ENCODE results near the gene SEC14L5. TPM values are rescaled to one million over a fixed set of nuclear protein-coding genes. Genes with fewer than 3 reads are reported as not detected.

Gene SEC14L5
- total and polyA plus RNA-seq, 2 of the 4 experiments (the other 2 are of a cell fraction) = 0.07 TPM; not detected in 1

DNA sequence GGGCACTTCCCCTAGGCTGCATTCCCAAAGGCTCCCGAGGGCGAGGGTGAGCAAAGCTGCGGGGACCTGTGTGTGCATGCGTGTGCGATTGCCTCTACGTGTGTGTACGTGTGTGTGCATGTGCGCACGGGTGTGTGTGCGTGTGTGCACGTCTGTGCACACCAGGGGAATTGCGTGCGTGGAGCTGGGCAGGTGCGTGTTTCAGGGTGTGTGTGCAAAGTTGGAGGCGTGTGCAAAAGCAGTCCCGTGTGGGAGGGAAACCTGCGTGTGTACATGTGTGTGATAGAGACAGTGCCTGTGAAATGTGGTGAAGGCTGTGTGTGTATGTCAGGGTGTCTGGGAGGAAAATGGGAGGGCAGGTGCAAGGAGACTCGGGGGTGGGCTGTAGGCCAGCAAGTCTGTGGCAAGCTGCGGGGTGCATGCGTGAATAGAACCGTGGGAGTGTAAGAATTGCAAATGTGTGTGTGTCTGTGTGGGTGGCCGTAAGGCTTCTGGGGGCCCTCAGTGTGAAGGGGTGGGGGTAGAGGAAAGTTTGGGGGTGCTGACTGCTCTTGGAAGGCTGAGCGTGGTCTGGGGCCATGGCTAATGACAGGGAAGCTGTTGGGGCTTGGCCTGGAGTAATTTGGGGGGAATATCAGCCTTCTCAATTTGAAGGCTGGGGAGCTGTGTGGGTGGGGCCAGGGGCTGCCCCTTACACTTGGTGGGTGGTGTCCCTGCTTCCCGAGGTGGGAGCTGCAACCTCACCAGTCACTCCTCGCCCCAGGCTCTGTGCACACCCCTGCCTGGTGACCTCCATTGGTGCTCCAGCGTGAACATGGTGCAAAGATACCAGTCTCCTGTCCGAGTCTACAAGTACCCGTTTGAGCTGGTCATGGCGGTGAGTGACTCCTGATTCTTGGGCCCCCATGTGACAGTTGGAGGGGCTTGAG lies 644 bp downstream of the SEC14L5 start:
- no peaks in the 10 kb centered on the region for H3K36me3 ChIP-seq (ENCODE audit: control insufficient read depth, insufficient read depth, low read length)
- no peak overlapping the region for H4K8ac ChIP-seq (ENCODE audit: low read depth in 2 of 2, low read length in 2 of 2)
- H4K91ac ChIP-seq (ENCODE audit: insufficient read depth, low read depth, low read length) = no peak overlapping the region
- H4K5ac ChIP-seq (ENCODE audit: low read depth, low read length) = no peak overlapping the region
- peaks cover 5% of the 10 kb centered on the region for H3K27me3 ChIP-seq (ENCODE audit: control insufficient read depth, insufficient read depth, low read length)
- no peak overlapping the region for H3K4ac ChIP-seq (ENCODE audit: low read depth, low read length)
- no peak overlapping the region for H2BK5ac ChIP-seq (ENCODE audit: low read depth, low read length, poor library complexity, severe bottlenecking)
- H3K23ac ChIP-seq (ENCODE audit: low read depth, low read length) = no peak overlapping the region
- no peak overlapping the region for H3K18ac ChIP-seq (ENCODE audit: low read depth, low read length)
- ATAC-seq (ENCODE audit: low read depth) = no peak
- no TSS peak for BruUV-seq (replicated peaks)
- H2AK5ac ChIP-seq (ENCODE audit: low read depth, low read length) = no peak overlapping the region
- in situ Hi-C loops (cut with MboI; ENCODE audit: low sequenced_read_pairs) = loop anchor here (10.0 to 25.0 kb wide), 2 partner anchors 194 to 446 kb away; partner anchors contain the start of gene ZNF500
- H3K27ac ChIP-seq (ENCODE audit: insufficient read depth, low read length) = no peak overlapping the region
- H3K9me1 ChIP-seq (ENCODE audit: insufficient read depth, low read length) = peaks cover 4% of the 10 kb centered on the region; the same call in 1 of the 2 replicates
- H2AK9ac ChIP-seq (replicated peaks; ENCODE audit: low read depth, low read length, poor library complexity) = no peak overlapping the region
- H2BK15ac ChIP-seq (ENCODE audit: low read depth, low read length) = no peak overlapping the region
- peaks cover 3% of the 10 kb centered on the region; the same call in 1 of the 2 replicates for H3K4me1 ChIP-seq (ENCODE audit: control insufficient read depth, insufficient read depth, low read length)
- dilution Hi-C loops (cut with HindIII; ENCODE audit: low sequenced_read_pairs, unreplicated experiment) = no loop called here
- H4K20me1 ChIP-seq (ENCODE audit: insufficient read depth, low read length) = peaks cover 6% of the 10 kb centered on the region
- peak overlapping the region; percentile 19 for H3K4me3 ChIP-seq (ENCODE audit: insufficient read depth, low read depth, low read length)
- H3K14ac ChIP-seq (replicated peaks; ENCODE audit: low read depth, low read length) = no peak overlapping the region
- TF ChIP-seq CHD1 (IDR thresholded peaks at IDR 0.05; ENCODE audit: low read depth, low read length) (no peak), RCOR1 (IDR thresholded peaks at IDR 0.05; ENCODE audit: insufficient replicate concordance, low read length) (no peak), MXI1 (IDR thresholded peaks at IDR 0.05; ENCODE audit: borderline replicate concordance, low read depth, low read length) (no peak), BHLHE40 (IDR thresholded peaks at IDR 0.05; ENCODE audit: low read depth, low read length) (no peak), MAFK (IDR thresholded peaks at IDR 0.05; ENCODE audit: low read depth, low read length) (no peak), NFE2L2 (IDR thresholded peaks at IDR 0.05; ENCODE audit: low read depth, low read length) (no peak), RAD21 (IDR thresholded peaks at IDR 0.05; ENCODE audit: low read length) (no peak), POLR2A (IDR thresholded peaks at IDR 0.05; ENCODE audit: low read depth, low read length) (no peak)
- TF ChIP-seq, protein P1, sequence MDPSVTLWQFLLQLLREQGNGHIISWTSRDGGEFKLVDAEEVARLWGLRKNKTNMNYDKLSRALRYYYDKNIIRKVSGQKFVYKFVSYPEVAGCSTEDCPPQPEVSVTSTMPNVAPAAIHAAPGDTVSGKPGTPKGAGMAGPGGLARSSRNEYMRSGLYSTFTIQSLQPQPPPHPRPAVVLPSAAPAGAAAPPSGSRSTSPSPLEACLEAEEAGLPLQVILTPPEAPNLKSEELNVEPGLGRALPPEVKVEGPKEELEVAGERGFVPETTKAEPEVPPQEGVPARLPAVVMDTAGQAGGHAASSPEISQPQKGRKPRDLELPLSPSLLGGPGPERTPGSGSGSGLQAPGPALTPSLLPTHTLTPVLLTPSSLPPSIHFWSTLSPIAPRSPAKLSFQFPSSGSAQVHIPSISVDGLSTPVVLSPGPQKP (IDR thresholded peaks at IDR 0.05; ENCODE audit: borderline replicate concordance, low read depth, low read length) = no peak
- TF ChIP-seq, protein P2, sequence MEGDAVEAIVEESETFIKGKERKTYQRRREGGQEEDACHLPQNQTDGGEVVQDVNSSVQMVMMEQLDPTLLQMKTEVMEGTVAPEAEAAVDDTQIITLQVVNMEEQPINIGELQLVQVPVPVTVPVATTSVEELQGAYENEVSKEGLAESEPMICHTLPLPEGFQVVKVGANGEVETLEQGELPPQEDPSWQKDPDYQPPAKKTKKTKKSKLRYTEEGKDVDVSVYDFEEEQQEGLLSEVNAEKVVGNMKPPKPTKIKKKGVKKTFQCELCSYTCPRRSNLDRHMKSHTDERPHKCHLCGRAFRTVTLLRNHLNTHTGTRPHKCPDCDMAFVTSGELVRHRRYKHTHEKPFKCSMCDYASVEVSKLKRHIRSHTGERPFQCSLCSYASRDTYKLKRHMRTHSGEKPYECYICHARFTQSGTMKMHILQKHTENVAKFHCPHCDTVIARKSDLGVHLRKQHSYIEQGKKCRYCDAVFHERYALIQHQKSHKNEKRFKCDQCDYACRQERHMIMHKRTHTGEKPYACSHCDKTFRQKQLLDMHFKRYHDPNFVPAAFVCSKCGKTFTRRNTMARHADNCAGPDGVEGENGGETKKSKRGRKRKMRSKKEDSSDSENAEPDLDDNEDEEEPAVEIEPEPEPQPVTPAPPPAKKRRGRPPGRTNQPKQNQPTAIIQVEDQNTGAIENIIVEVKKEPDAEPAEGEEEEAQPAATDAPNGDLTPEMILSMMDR (conservative IDR thresholded peaks at IDR 0.05; ENCODE audit: low read depth, low read length) = no peak
- TF ChIP-seq, protein P3, sequence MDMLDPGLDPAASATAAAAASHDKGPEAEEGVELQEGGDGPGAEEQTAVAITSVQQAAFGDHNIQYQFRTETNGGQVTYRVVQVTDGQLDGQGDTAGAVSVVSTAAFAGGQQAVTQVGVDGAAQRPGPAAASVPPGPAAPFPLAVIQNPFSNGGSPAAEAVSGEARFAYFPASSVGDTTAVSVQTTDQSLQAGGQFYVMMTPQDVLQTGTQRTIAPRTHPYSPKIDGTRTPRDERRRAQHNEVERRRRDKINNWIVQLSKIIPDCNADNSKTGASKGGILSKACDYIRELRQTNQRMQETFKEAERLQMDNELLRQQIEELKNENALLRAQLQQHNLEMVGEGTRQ (IDR thresholded peaks at IDR 0.05; ENCODE audit: low read depth, low read length) = no peak
- CTCF ChIA-PET = no interaction called here
- no peak for DNase-seq
- no peak overlapping the region for H2BK20ac ChIP-seq (ENCODE audit: low read depth, low read length)
- peak overlapping the region; percentile 83 for H3K4me2 ChIP-seq (ENCODE audit: low read depth, low read length)
- no peaks in the 10 kb centered on the region for H3K9me3 ChIP-seq (ENCODE audit: control insufficient read depth, insufficient read depth, low read length)
- peak overlapping the region; percentile 78 for H2AFZ ChIP-seq (replicated peaks; ENCODE audit: low read length, poor library complexity)
- intact Hi-C loops (cut with micrococcal nuclease) = loop anchor here (10.0 kb wide), 2 partner anchors 136 to 444 kb away; partner anchors contain the start of gene EEF2KMT
- H3K9ac ChIP-seq (ENCODE audit: low read depth, low read length) = no peak overlapping the region
- H2BK120ac ChIP-seq (ENCODE audit: low read depth, low read length) = no peak overlapping the region
- WGBS, 2 experiments (ENCODE audit: extremely low coverage in 2 of 2, insufficient read length in 1 of 2) = 37% methylated on average over 15 of the region's 29 CpGs; no CpG with 5 or more reads in 1 of the 2 experiments
- POLR2A ChIA-PET (ENCODE audit: unreplicated experiment) = no interaction called here
- no peak overlapping the region for H3K56ac ChIP-seq (ENCODE audit: extremely low read depth, insufficient read depth, low read length)
- no peaks in the 10 kb centered on the region for H3K79me1 ChIP-seq (ENCODE audit: low read depth in 1 of 2, low read length in 2 of 2)
